ENCODE measurements around the gene IL17B.

Gene IL17B

GRCh38 chr5:149362541-149362940 is 16.6 kb downstream of the IL17B start:
- H3K4me1 ChIP-seq (ENCODE audit: low read depth, poor library complexity, severe bottlenecking): peaks cover 8% of the 10 kb centered on the region
- no peak for TF ChIP-seq CTCF (conservative IDR thresholded peaks at IDR 0.05; ENCODE audit: low read depth, low read length)
- no peak overlapping the region for H3K4me3 ChIP-seq (IDR thresholded peaks at IDR 0.05; ENCODE audit: insufficient read depth, low read depth, low read length)
- H3K4me2 ChIP-seq: no peak overlapping the region
- H2AFZ ChIP-seq (ENCODE audit: low read depth): no peak overlapping the region
- no peaks in the 10 kb centered on the region for H3K36me3 ChIP-seq (ENCODE audit: insufficient read depth)
- no peak overlapping the region for H3K9ac ChIP-seq
- no peak overlapping the region for H3K27ac ChIP-seq
- no peaks in the 10 kb centered on the region for H3K27me3 ChIP-seq (ENCODE audit: insufficient read depth, low read depth)
- H4K20me1 ChIP-seq (ENCODE audit: insufficient read depth): no peaks in the 10 kb centered on the region
- H3K79me2 ChIP-seq (ENCODE audit: insufficient read depth, low read depth): peaks cover 8% of the 10 kb centered on the region; the same call in 1 of the 2 replicates

- Histone ChIP-seq H2AFZ (ENCODE audit: low read depth) (no peak overlapping the region), H4K20me1 (ENCODE audit: insufficient read depth) (no peaks in the 10 kb centered on the region), H3K79me2 (ENCODE audit: insufficient read depth, low read depth) (peaks cover 8% of the 10 kb centered on the region; the same call in 1 of the 2 replicates), H3K4me3 (IDR thresholded peaks at IDR 0.05; ENCODE audit: insufficient read depth, low read depth, low read length) (no peak overlapping the region), H3K36me3 (ENCODE audit: insufficient read depth) (no peaks in the 10 kb centered on the region), H3K27ac (no peak overlapping the region), H3K4me1 (ENCODE audit: low read depth, poor library complexity, severe bottlenecking) (peaks cover 13% of the 10 kb centered on the region), H3K27me3 (ENCODE audit: insufficient read depth, low read depth) (no peaks in the 10 kb centered on the region), H3K4me2 (no peak overlapping the region), H3K9ac (no peak overlapping the region)
- no peak for TF ChIP-seq CTCF (conservative IDR thresholded peaks at IDR 0.05; ENCODE audit: low read depth, low read length)
Observed at GRCh38 chr5:149360272-149360671, 18.8 kb downstream of the IL17B start.

- H2AFZ ChIP-seq (ENCODE audit: low read depth): no peak overlapping the region
- no peak overlapping the region for H3K27ac ChIP-seq
- peaks cover 8% of the 10 kb centered on the region; the same call in 1 of the 2 replicates for H3K79me2 ChIP-seq (ENCODE audit: insufficient read depth, low read depth)
- peaks cover 16% of the 10 kb centered on the region for H3K4me1 ChIP-seq (ENCODE audit: low read depth, poor library complexity, severe bottlenecking)
- H3K27me3 ChIP-seq (ENCODE audit: insufficient read depth, low read depth): no peaks in the 10 kb centered on the region
- no peak overlapping the region for H3K4me3 ChIP-seq (IDR thresholded peaks at IDR 0.05; ENCODE audit: insufficient read depth, low read depth, low read length)
- H3K9ac ChIP-seq: no peak overlapping the region; the same call in 1 of the 2 replicates
- no peaks in the 10 kb centered on the region for H4K20me1 ChIP-seq (ENCODE audit: insufficient read depth)
- no peaks in the 10 kb centered on the region for H3K36me3 ChIP-seq (ENCODE audit: insufficient read depth)
- TF ChIP-seq CTCF (conservative IDR thresholded peaks at IDR 0.05; ENCODE audit: low read depth, low read length): no peak
- peak overlapping the region; percentile 70; the same call in 1 of the 2 replicates for H3K4me2 ChIP-seq
Observed at GRCh38 chr5:149358868-149359495, 20.1 kb downstream of the IL17B start.

GRCh38 chr5:149358294-149358651 is 20.8 kb downstream of the IL17B start:
- no peaks in the 10 kb centered on the region for H3K36me3 ChIP-seq (ENCODE audit: insufficient read depth)
- no peaks in the 10 kb centered on the region for H3K27me3 ChIP-seq (ENCODE audit: insufficient read depth, low read depth)
- H3K79me2 ChIP-seq (ENCODE audit: insufficient read depth, low read depth): peaks cover 8% of the 10 kb centered on the region; the same call in 1 of the 2 replicates
- H3K4me2 ChIP-seq: peak overlapping the region; percentile 70; the same call in 1 of the 2 replicates
- H4K20me1 ChIP-seq (ENCODE audit: insufficient read depth): no peaks in the 10 kb centered on the region
- no peak overlapping the region for H3K4me3 ChIP-seq (IDR thresholded peaks at IDR 0.05; ENCODE audit: insufficient read depth, low read depth, low read length)
- peaks cover 22% of the 10 kb centered on the region for H3K4me1 ChIP-seq (ENCODE audit: low read depth, poor library complexity, severe bottlenecking)
- H3K9ac ChIP-seq: peak overlapping the region; percentile 71
- H3K27ac ChIP-seq: no peak overlapping the region
- peak overlapping the region; percentile 47; the same call in 1 of the 2 replicates for H2AFZ ChIP-seq (ENCODE audit: low read depth)
- no peak for TF ChIP-seq CTCF (conservative IDR thresholded peaks at IDR 0.05; ENCODE audit: low read depth, low read length)
